ENCODE data around the gene MAP1LC3B2. TPM values are rescaled to one million over a fixed set of nuclear protein-coding genes. Genes with fewer than 3 reads are reported as not detected.

MAP1LC3B2 gene
- total and polyA plus RNA-seq, 3 experiments from 2014 or later = 0.96 to 5.8 (median 1.7) TPM

DNA sequence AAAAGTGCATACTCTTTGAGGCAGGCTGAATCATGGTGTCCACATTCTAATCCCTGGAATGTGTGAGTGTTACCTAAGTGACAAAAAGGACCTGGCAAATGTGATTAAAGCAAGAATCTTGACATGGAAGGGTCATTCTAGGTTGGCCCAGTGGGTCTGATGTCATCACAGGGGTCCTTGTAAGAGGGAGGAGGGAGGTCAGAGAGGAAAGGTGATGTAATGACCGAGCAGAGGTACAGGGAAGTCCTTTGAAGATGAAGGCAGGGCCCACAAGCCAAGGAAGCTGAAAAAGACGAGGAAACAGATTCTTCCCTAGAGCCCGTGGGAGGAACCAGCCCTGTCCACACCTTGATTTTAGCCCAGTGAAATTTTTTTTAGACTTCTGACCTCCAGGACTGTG lies 60.1 kb downstream of the MAP1LC3B2 start:
- Mint-ChIP-seq H3K27ac (no peak overlapping the region), H3K27me3 (peaks cover 4 to 20% of the 10 kb centered on the region in 2 donors), H3K36me3 (no peaks in the 10 kb centered on the region), H3K4me1 (no peaks in the 10 kb centered on the region), H3K9me3 (peaks cover 6 to 14% (median 12%) of the 10 kb centered on the region in 5 donors), H3K4me3 (no peak overlapping the region)
- Histone ChIP-seq H3K4me1 (ENCODE audit: insufficient read depth, low read length) (no peaks in the 10 kb centered on the region), H3K27me3 (ENCODE audit: insufficient read depth, low read length, poor library complexity, severe bottlenecking) (no peaks in the 10 kb centered on the region), H3K9me3 (ENCODE audit: low read length) (no peaks in the 10 kb centered on the region), H3K4me3 (ENCODE audit: low read length) (no peak overlapping the region), H3K27ac (ENCODE audit: low read depth, low read length) (no peak overlapping the region), H3K36me3 (ENCODE audit: insufficient read depth, low read length) (no peaks in the 10 kb centered on the region)
- DNase-seq = no peak
- ChIA-PET CTCF (no interaction called here), POLR2A (no interaction called here)

- Histone ChIP-seq H3K27ac (ENCODE audit: low read depth, low read length) (no peak overlapping the region), H3K36me3 (ENCODE audit: insufficient read depth, low read length) (no peaks in the 10 kb centered on the region), H3K9me3 (ENCODE audit: low read length) (no peaks in the 10 kb centered on the region), H3K4me3 (ENCODE audit: low read length) (no peak overlapping the region), H3K27me3 (ENCODE audit: insufficient read depth, low read length, poor library complexity, severe bottlenecking) (no peaks in the 10 kb centered on the region), H3K4me1 (ENCODE audit: insufficient read depth, low read length) (no peaks in the 10 kb centered on the region)
- Mint-ChIP-seq H3K36me3 (no peaks in the 10 kb centered on the region), H3K27ac (peak overlapping the region in 1 of 8 donors; percentile 21), H3K4me1 (no peaks in the 10 kb centered on the region), H3K27me3 (peaks cover 5 to 19% of the 10 kb centered on the region in 2 donors), H3K4me3 (no peak overlapping the region), H3K9me3 (peaks cover 6 to 14% (median 12%) of the 10 kb centered on the region in 5 donors)
- ChIA-PET POLR2A (no interaction called here), CTCF (no interaction called here)
- no peak for DNase-seq
Observed at GRCh38 chr12:116620124-116620491, 60.9 kb downstream of the MAP1LC3B2 start.

DNA sequence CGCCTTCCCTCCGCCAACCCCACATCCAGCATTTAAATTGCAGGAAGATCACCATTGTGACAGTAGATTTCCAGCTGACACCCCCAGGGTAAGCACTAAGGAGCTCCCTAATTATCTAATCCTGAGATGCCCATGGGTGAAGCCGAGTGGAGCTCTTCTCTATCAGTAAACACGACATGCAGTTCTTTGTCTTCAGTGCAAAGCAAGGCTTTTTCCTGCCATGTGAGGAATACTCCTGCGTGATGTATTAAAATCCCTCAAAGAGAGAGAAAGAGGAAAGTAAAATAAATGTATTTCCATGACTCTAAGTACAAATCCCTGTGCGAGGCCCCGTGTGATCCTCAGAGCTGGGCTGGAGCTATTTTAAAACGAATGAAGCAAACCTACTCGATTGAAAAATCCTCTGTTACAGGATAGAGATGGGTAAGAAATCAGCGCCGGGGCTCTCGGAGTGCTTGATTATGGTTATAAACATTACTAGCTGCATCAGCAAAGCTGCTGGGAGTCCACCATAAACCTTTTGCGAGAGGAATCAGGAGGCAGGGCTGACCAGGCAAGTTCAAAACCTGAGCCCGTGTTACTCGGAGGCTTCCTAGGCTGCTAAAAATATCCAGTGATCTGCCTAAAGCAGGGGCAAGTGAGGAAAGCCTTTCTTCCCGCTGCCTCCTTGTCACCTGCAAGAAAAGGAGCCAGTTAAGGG lies 61.5 kb downstream of the MAP1LC3B2 start:
- Histone ChIP-seq H3K36me3 (ENCODE audit: insufficient read depth, low read length) (no peaks in the 10 kb centered on the region), H3K27me3 (ENCODE audit: insufficient read depth, low read length, poor library complexity, severe bottlenecking) (no peaks in the 10 kb centered on the region), H3K9me3 (ENCODE audit: low read length) (no peaks in the 10 kb centered on the region), H3K4me1 (ENCODE audit: insufficient read depth, low read length) (no peaks in the 10 kb centered on the region), H3K4me3 (ENCODE audit: low read length) (no peak overlapping the region), H3K27ac (ENCODE audit: low read depth, low read length) (no peak overlapping the region)
- peaks cover 6 to 14% (median 12%) of the 10 kb centered on the region in 5 donors for H3K9me3 Mint-ChIP-seq
- ChIA-PET POLR2A (no interaction called here), CTCF (no interaction called here)
- H3K36me3 Mint-ChIP-seq = no peaks in the 10 kb centered on the region
- peaks cover 5 to 19% of the 10 kb centered on the region in 2 donors for H3K27me3 Mint-ChIP-seq
- no peaks in the 10 kb centered on the region for H3K4me1 Mint-ChIP-seq
- H3K4me3 Mint-ChIP-seq = no peak overlapping the region
- DNase-seq = no peak
- peak overlapping the region in 1 of 8 donors; percentile 21 for H3K27ac Mint-ChIP-seq

GRCh38 chr12:116621194-116621593 lies 62.0 kb downstream of the MAP1LC3B2 start:
- Histone ChIP-seq H3K27ac (ENCODE audit: low read depth, low read length) (no peak overlapping the region), H3K4me1 (ENCODE audit: insufficient read depth, low read length) (no peaks in the 10 kb centered on the region), H3K27me3 (ENCODE audit: insufficient read depth, low read length, poor library complexity, severe bottlenecking) (no peaks in the 10 kb centered on the region), H3K9me3 (ENCODE audit: low read length) (no peaks in the 10 kb centered on the region), H3K36me3 (ENCODE audit: insufficient read depth, low read length) (no peaks in the 10 kb centered on the region), H3K4me3 (ENCODE audit: low read length) (no peak overlapping the region)
- peaks cover 5 to 19% of the 10 kb centered on the region in 2 donors for H3K27me3 Mint-ChIP-seq
- H3K4me3 Mint-ChIP-seq = no peak overlapping the region
- H3K4me1 Mint-ChIP-seq = no peaks in the 10 kb centered on the region
- no peak overlapping the region for H3K27ac Mint-ChIP-seq
- H3K36me3 Mint-ChIP-seq = no peaks in the 10 kb centered on the region
- DNase-seq = no peak
- ChIA-PET CTCF (no interaction called here), POLR2A (no interaction called here)
- H3K9me3 Mint-ChIP-seq = peaks cover 6 to 14% (median 12%) of the 10 kb centered on the region in 5 donors

- Mint-ChIP-seq H3K4me1 (no peaks in the 10 kb centered on the region), H3K9me3 (peaks cover 6 to 14% (median 12%) of the 10 kb centered on the region in 5 donors), H3K27ac (no peak overlapping the region), H3K36me3 (no peaks in the 10 kb centered on the region), H3K27me3 (peaks cover 12 to 29% of the 10 kb centered on the region in 2 donors), H3K4me3 (no peak overlapping the region)
- no peak for DNase-seq
- Histone ChIP-seq H3K4me1 (ENCODE audit: insufficient read depth, low read length) (no peaks in the 10 kb centered on the region), H3K27me3 (ENCODE audit: insufficient read depth, low read length, poor library complexity, severe bottlenecking) (no peaks in the 10 kb centered on the region), H3K27ac (ENCODE audit: low read depth, low read length) (no peak overlapping the region), H3K4me3 (ENCODE audit: low read length) (no peak overlapping the region), H3K36me3 (ENCODE audit: insufficient read depth, low read length) (no peaks in the 10 kb centered on the region), H3K9me3 (ENCODE audit: low read length) (no peaks in the 10 kb centered on the region)
- ChIA-PET CTCF (no interaction called here), POLR2A (no interaction called here)
Observed at GRCh38 chr12:116624516-116624915, 65.3 kb downstream of the MAP1LC3B2 start.

DNA sequence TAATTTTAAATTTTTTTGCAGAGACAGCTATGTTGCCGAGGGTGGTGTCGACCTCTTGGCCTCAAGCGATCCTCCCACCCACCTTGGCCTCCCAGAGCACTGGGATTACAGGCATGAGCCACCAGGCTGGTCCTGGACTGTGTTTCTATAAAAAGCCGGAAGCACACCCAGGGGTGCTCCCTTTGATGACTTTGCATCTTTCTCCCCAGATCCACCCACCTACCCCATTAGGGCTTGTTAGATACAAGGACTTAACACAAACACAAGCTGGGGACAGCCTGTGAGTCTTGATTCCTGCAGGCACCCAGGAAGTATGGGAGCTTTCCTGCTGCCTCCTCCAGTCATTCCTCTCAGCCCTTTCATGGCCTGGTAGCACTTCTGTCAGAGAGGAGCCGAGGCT lies 67.0 kb downstream of the MAP1LC3B2 start:
- Histone ChIP-seq H3K27ac (ENCODE audit: low read depth, low read length) (no peak overlapping the region), H3K27me3 (ENCODE audit: insufficient read depth, low read length, poor library complexity, severe bottlenecking) (no peaks in the 10 kb centered on the region), H3K9me3 (ENCODE audit: low read length) (no peaks in the 10 kb centered on the region), H3K36me3 (ENCODE audit: insufficient read depth, low read length) (no peaks in the 10 kb centered on the region), H3K4me1 (ENCODE audit: insufficient read depth, low read length) (no peaks in the 10 kb centered on the region), H3K4me3 (ENCODE audit: low read length) (no peak overlapping the region)
- DNase-seq = no peak
- Mint-ChIP-seq H3K4me1 (no peaks in the 10 kb centered on the region), H3K27ac (no peak overlapping the region), H3K4me3 (no peak overlapping the region), H3K9me3 (peaks cover 6 to 14% (median 12%) of the 10 kb centered on the region in 5 donors), H3K27me3 (peaks cover 17 to 40% of the 10 kb centered on the region in 2 donors), H3K36me3 (no peaks in the 10 kb centered on the region)
- ChIA-PET CTCF (no interaction called here), POLR2A (interaction anchor here (0.6 kb wide), 1 partner anchor 38 kb away, joined by 3 read pairs; no protein-coding TSS in a partner anchor)

Other genes starting within 250 kb of the MAP1LC3B2 start
- gene SPRING1, start 178.7 kb downstream of the MAP1LC3B2 start, total RNA-seq = 10 to 100 TPM; 41.3 to 44.0 TPM
- 24.0 TPM for gene SPRING1, start 178.7 kb downstream of the MAP1LC3B2 start, polyA plus RNA-seq
- gene RNFT2, start 178.9 kb downstream of the MAP1LC3B2 start, total RNA-seq = 10 to 100 TPM; 14.6 to 15.8 TPM
- gene RNFT2, start 178.9 kb downstream of the MAP1LC3B2 start, polyA plus RNA-seq = 1.8 TPM